Smooth muscle cell (in vitro differentiated cells): ENCODE results near the gene KIF20A. TPM values are rescaled to one million over a fixed set of nuclear protein-coding genes. Genes with fewer than 3 reads are reported as not detected.
"Not testable (repeated sequence)": the region's sequence is repeated elsewhere in the genome, so short reads cannot be mapped to it uniquely, and the experiment has no call there.

Experiments
- DNase-seq: peaks from one replicate; lab custom pipeline; 2025; ENCODE audit not compliant: unreplicated experiment; lab: John Stamatoyannopoulos, UW
- H2AFZ ChIP-seq: fragments of 200-600 bp; sonication (generic); 2 replicates; pipeline ENCODE4 v1.6.0; 2016; ENCODE audit warnings: antibody characterized with exemption, low read depth, mild to moderate bottlenecking
- H3F3A ChIP-seq: fragments of 200-600 bp; sonication (generic); 2 replicates; pipeline ENCODE4 v1.6.0; 2017; ENCODE audit warnings: antibody characterized with exemption, low read depth
- H3K27ac ChIP-seq: fragments of 200-600 bp; sonication (generic); 2 replicates; pipeline ENCODE4 v1.5.1; 2016; ENCODE audit warnings: low read depth, mild to moderate bottlenecking
- H3K27me3 ChIP-seq: fragments of 200-600 bp; sonication (generic); 2 replicates; pipeline ENCODE4 v1.6.1; 2016; ENCODE audit warnings: low read depth, mild to moderate bottlenecking
- H3K36me3 ChIP-seq: fragments of 200-600 bp; sonication (generic); 2 replicates; pipeline ENCODE4 v1.5.1; 2016; ENCODE audit warnings: low read depth
- H3K4me1 ChIP-seq: fragments of 200-600 bp; sonication (generic); 2 replicates; pipeline ENCODE4 v1.5.1; 2016; ENCODE audit warnings: low read depth
- H3K4me2 ChIP-seq: fragments of 200-600 bp; sonication (generic); 2 replicates; pipeline ENCODE4 v1.6.0; 2016; ENCODE audit warnings: mild to moderate bottlenecking
- H3K4me3 ChIP-seq: fragments of 200-600 bp; sonication (generic); 2 replicates; pipeline ENCODE4 v1.5.1; 2016; ENCODE audit warnings: mild to moderate bottlenecking
- H3K79me2 ChIP-seq: fragments of 200-600 bp; sonication (generic); 2 replicates; pipeline ENCODE4 v1.6.0; 2016; ENCODE audit warnings: low read depth, mild to moderate bottlenecking
- H3K9ac ChIP-seq: fragments of 200-600 bp; sonication (generic); 2 replicates; pipeline ENCODE4 v1.6.0; 2016; ENCODE audit warnings: low read depth
- H3K9me3 ChIP-seq: fragments of 200-600 bp; sonication (generic); replicated peaks from 2 replicates; pipeline ENCODE4 v1.5.1; 2016; ENCODE audit warnings: low read depth
- H4K20me1 ChIP-seq: fragments of 200-600 bp; sonication (generic); 2 replicates; pipeline ENCODE4 v1.6.0; 2016; ENCODE audit warnings: low read depth
- WGBS: methylation state at CpG from one replicate; pipeline ENCODE4 v1.1.7; 2016; ENCODE audit warnings: low lambda C conversion rate; 5-methylcytosine and 5-hydroxymethylcytosine counted together
- polyA plus RNA-seq: library from polyadenylated mRNA; unstranded; fragments of >200 nt; fragmentation: Nextera tagmentation; extraction: Ambion mirVana; gene quantifications from 2 replicates; pipeline ENCODE4 v1.2.1, GENCODE V29; 2016
- total RNA-seq: library from RNA; depleted of rRNA; stranded (reverse); fragments of >200 nt; gene quantifications from 2 replicates; pipeline ENCODE4 v1.2.3, GENCODE V29; 2014
- TF ChIP-seq, protein P1 (sequence below): fragments of 200-600 bp; sonication (generic); IDR thresholded peaks from 2 replicates; pipeline ENCODE4 v1.5.1; 2017; ENCODE audit warnings: borderline replicate concordance, mild to moderate bottlenecking, antibody characterized with exemption; ENCODE audit not compliant: insufficient read depth, poor library complexity, severe bottlenecking

The KIF20A gene
- total and polyA plus RNA-seq, 2 experiments from 2014 or later, result 9.4 to 10.7 TPM

- 11% methylated on average over 25 of the region's 31 CpGs for WGBS
- no peak for DNase-seq
- Histone ChIP-seq H3K4me1 (peaks cover 3% of the 10 kb centered on the region), H3K4me2 (peak within 1 kb of the TSS; percentile 83), H3F3A (no peaks in the 10 kb centered on the region), H2AFZ (peak within 1 kb of the TSS; percentile 70), H3K27me3 (no peaks in the 10 kb centered on the region), H3K79me2 (no peaks in the 10 kb centered on the region), H3K9ac (peak within 1 kb of the TSS; percentile 21), H3K27ac (no peak within 1 kb of the TSS), H4K20me1 (no peaks in the 10 kb centered on the region), H3K36me3 (no peaks in the 10 kb centered on the region), H3K4me3 (peak within 1 kb of the TSS; percentile 62), H3K9me3 (no peaks in the 10 kb centered on the region)
- TF ChIP-seq, protein P1, sequence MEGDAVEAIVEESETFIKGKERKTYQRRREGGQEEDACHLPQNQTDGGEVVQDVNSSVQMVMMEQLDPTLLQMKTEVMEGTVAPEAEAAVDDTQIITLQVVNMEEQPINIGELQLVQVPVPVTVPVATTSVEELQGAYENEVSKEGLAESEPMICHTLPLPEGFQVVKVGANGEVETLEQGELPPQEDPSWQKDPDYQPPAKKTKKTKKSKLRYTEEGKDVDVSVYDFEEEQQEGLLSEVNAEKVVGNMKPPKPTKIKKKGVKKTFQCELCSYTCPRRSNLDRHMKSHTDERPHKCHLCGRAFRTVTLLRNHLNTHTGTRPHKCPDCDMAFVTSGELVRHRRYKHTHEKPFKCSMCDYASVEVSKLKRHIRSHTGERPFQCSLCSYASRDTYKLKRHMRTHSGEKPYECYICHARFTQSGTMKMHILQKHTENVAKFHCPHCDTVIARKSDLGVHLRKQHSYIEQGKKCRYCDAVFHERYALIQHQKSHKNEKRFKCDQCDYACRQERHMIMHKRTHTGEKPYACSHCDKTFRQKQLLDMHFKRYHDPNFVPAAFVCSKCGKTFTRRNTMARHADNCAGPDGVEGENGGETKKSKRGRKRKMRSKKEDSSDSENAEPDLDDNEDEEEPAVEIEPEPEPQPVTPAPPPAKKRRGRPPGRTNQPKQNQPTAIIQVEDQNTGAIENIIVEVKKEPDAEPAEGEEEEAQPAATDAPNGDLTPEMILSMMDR, result no peak
Measured at GRCh38 chr5:138138949-138139780, 39.7 kb upstream of the KIF20A start, which contains the start of gene NME5. Gene NME5, minus strand, starts transcription at chr5:138139428. Its CDS starts 648 bp downstream, at chr5:138138780.

- peak overlapping the region; percentile 83 for H3K4me2 ChIP-seq
- WGBS, result 70% methylated on average over 3 of the region's 3 CpGs
- H3K36me3 ChIP-seq, result no peaks in the 10 kb centered on the region
- peak overlapping the region; percentile 62 for H3K4me3 ChIP-seq
- peak overlapping the region; percentile 70 for H2AFZ ChIP-seq
- no peaks in the 10 kb centered on the region for H3K27me3 ChIP-seq
- no peaks in the 10 kb centered on the region for H4K20me1 ChIP-seq
- H3K9ac ChIP-seq, result no peak overlapping the region
- no peaks in the 10 kb centered on the region for H3K79me2 ChIP-seq
- no peak for DNase-seq
- no peak overlapping the region for H3K27ac ChIP-seq
- peaks cover 3% of the 10 kb centered on the region for H3K4me1 ChIP-seq
- TF ChIP-seq, protein P1, result no peak
- H3F3A ChIP-seq, result no peaks in the 10 kb centered on the region
- H3K9me3 ChIP-seq, result no peaks in the 10 kb centered on the region
Measured at GRCh38 chr5:138139781-138140090, 39.2 kb upstream of the KIF20A start.

DNA sequence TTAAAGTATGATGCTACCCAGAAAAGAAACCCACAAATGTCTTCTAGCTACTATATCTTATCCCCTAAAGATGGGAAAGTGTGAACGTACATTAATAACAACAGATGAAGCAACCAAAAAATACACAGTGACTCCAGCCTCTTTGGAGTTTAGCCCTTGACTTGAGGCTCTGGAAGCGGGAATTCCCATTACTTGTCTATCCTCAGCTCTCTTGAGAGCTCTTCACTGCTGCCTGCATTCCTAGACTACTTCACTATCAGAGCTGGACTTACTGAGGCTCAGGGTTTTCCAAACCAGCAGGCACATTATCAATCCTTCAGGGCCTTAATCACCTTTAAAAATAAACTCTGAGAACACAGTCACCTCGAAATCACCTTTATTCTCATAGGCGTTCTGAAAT lies 38.6 kb upstream of the KIF20A start:
- DNase-seq, result no peak
- H3K27ac ChIP-seq, result no peak overlapping the region
- no peak overlapping the region for H3K9ac ChIP-seq
- H3K4me3 ChIP-seq, result no peak overlapping the region
- H3K4me1 ChIP-seq, result peaks cover 3% of the 10 kb centered on the region
- no peaks in the 10 kb centered on the region for H4K20me1 ChIP-seq
- no peaks in the 10 kb centered on the region for H3K9me3 ChIP-seq
- no peaks in the 10 kb centered on the region for H3K36me3 ChIP-seq
- 70% methylated on average over 4 of the region's 4 CpGs for WGBS
- no peak overlapping the region for H2AFZ ChIP-seq
- TF ChIP-seq, protein P1, result no peak
- H3K4me2 ChIP-seq, result no peak overlapping the region
- H3K79me2 ChIP-seq, result no peaks in the 10 kb centered on the region
- no peaks in the 10 kb centered on the region for H3F3A ChIP-seq
- H3K27me3 ChIP-seq, result no peaks in the 10 kb centered on the region

DNA sequence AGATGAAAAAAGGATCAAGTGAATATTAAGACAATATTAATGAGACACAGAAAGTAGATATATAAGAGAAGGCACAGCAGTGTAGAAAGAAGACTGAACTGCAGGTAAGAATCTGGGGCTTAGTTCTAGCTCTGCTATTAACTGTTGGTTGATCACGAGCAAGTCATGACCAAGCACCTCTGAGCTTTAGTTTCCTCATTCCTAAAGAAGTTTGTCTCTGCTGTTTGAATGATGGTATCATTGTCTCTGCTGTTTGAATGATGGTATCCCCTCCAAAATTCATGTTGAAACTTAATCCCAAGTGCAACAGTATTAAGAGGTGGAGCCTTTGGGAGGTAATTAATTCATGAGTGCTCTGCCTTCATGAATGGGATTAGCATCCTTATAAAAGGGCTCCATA lies 37.2 kb upstream of the KIF20A start:
- Histone ChIP-seq H3K4me1 (peaks cover 3% of the 10 kb centered on the region), H3K9ac (no peak overlapping the region), H3K4me2 (no peak overlapping the region), H3K27ac (no peak overlapping the region), H2AFZ (no peak overlapping the region), H3F3A (no peaks in the 10 kb centered on the region), H3K9me3 (no peaks in the 10 kb centered on the region), H3K4me3 (no peak overlapping the region), H3K27me3 (no peaks in the 10 kb centered on the region), H4K20me1 (no peaks in the 10 kb centered on the region), H3K36me3 (no peaks in the 10 kb centered on the region), H3K79me2 (no peaks in the 10 kb centered on the region)
- TF ChIP-seq, protein P1, result no peak
- no peak for DNase-seq
- 74% methylated on average over 1 of the region's 1 CpG for WGBS

GRCh38 chr5:138143578-138143977 lies 35.3 kb upstream of the KIF20A start:
- 87% methylated on average over 6 of the region's 6 CpGs for WGBS
- H3K9me3 ChIP-seq, H2AFZ ChIP-seq, H3K79me2 ChIP-seq, DNase-seq, H3K4me3 ChIP-seq, H3K36me3 ChIP-seq, H3K4me2 ChIP-seq, H3K27ac ChIP-seq, H3K4me1 ChIP-seq, H3K27me3 ChIP-seq, H4K20me1 ChIP-seq, H3F3A ChIP-seq, H3K9ac ChIP-seq: not testable (repeated sequence)
